B cell (primary cell): Measurements from ENCODE around the gene APOF. TPM values are rescaled to one million over a fixed set of nuclear protein-coding genes. Genes with fewer than 3 reads are reported as not detected.

ENCODE experiments used
- polyA plus RNA-seq: library from polyadenylated mRNA; depleted of rRNA; stranded (reverse); fragments of >200 nt; gene quantifications from 2 replicates; pipeline ENCODE4 v1.2.3, GENCODE V29; 2012
- small RNA-seq: library from RNA; depleted of rRNA; stranded (forward); fragments of <200 nt; gene quantifications from one replicate; pipeline ENCODE3, GENCODE V24; 2012; ENCODE audit warnings: low replicate concordance, low read depth; ENCODE audit not compliant: insufficient read length
- total RNA-seq, 2 donors: library from RNA; stranded (reverse); fragments of 120-200 nt in 1 of 2; gene quantifications; 1 replicate in 1 of 2; 2 replicates in 1 of 2; pipeline versions ENCODE4 v1.2.3 to v1.2.4, GENCODE V29; 2013 to 2022

APOF gene
- total and polyA plus RNA-seq, 2 donors (not counting 1 experiment from before 2014, with no cell fraction given): not detected

Small RNAs within 50 kb of the gene (small RNA-seq; reads per million reads assigned to genes)
- not detected for gene RNU7-40P

Other genes starting within 250 kb of the APOF start
- 4,341 and 4,738 TPM in 2 replicates for gene RPL41, start 246.2 kb downstream of the APOF start, total RNA-seq
- gene RPL41, start 246.2 kb downstream of the APOF start, polyA plus RNA-seq: 8,499 and 10,371 TPM in 2 replicates
- gene ZC3H10, start 244.6 kb downstream of the APOF start, total RNA-seq: 21.7 and 25.5 TPM in 2 replicates
- 3.3 and 4.7 TPM in 2 replicates for gene ZC3H10, start 244.6 kb downstream of the APOF start, polyA plus RNA-seq
- 151 and 154 TPM in 2 replicates for gene ESYT1, start 234.6 kb downstream of the APOF start, total RNA-seq
- gene ESYT1, start 234.6 kb downstream of the APOF start, polyA plus RNA-seq: 132 and 162 TPM in 2 replicates
- gene MYL6B, start 210.3 kb downstream of the APOF start, total RNA-seq: 23.7 and 25.7 TPM in 2 replicates
- gene MYL6B, start 210.3 kb downstream of the APOF start, polyA plus RNA-seq: 18.7 and 27.8 TPM in 2 replicates
- gene MYL6, start 204.5 kb downstream of the APOF start, total RNA-seq: 645 and 675 TPM in 2 replicates
- gene MYL6, start 204.5 kb downstream of the APOF start, polyA plus RNA-seq: 711 and 892 TPM in 2 replicates
- gene SMARCC2, start 173.4 kb downstream of the APOF start, total RNA-seq: 195 and 198 TPM in 2 replicates
- 56.3 and 70.4 TPM in 2 replicates for gene SMARCC2, start 173.4 kb downstream of the APOF start, polyA plus RNA-seq
- gene RNF41, start 140.9 kb downstream of the APOF start, total RNA-seq: 129 and 134 TPM in 2 replicates
- gene RNF41, start 140.9 kb downstream of the APOF start, polyA plus RNA-seq: 107 and 113 TPM in 2 replicates
- gene NABP2, start 138.5 kb downstream of the APOF start, total RNA-seq: 12.4 and 14.9 TPM in 2 replicates
- gene NABP2, start 138.5 kb downstream of the APOF start, polyA plus RNA-seq: 13.1 and 16.1 TPM in 2 replicates
- gene SLC39A5, start 132.8 kb downstream of the APOF start, total RNA-seq: 0.41 and 0.69 TPM in 2 replicates
- gene SLC39A5, start 132.8 kb downstream of the APOF start, polyA plus RNA-seq: 0.92 and 0.97 TPM in 2 replicates
- 46.5 and 54.6 TPM in 2 replicates for gene ANKRD52, start 104.5 kb downstream of the APOF start, total RNA-seq
- gene ANKRD52, start 104.5 kb downstream of the APOF start, polyA plus RNA-seq: 16.3 and 17.9 TPM in 2 replicates
- 73.5 and 76.3 TPM in 2 replicates for gene COQ10A, start 95.9 kb downstream of the APOF start, total RNA-seq
- 73.6 and 84.5 TPM in 2 replicates for gene COQ10A, start 95.9 kb downstream of the APOF start, polyA plus RNA-seq
- gene CS, start 62.5 kb downstream of the APOF start, total RNA-seq: 151 and 154 TPM in 2 replicates
- 114 and 157 TPM in 2 replicates for gene CS, start 62.5 kb downstream of the APOF start, polyA plus RNA-seq
- 89.0 and 91.2 TPM in 2 replicates for gene CNPY2, start 46.9 kb downstream of the APOF start, total RNA-seq
- gene CNPY2, start 46.9 kb downstream of the APOF start, polyA plus RNA-seq: 52.9 and 61.9 TPM in 2 replicates
- 216 and 230 TPM in 2 replicates for gene PAN2, start 28.9 kb downstream of the APOF start, total RNA-seq
- 211 and 266 TPM in 2 replicates for gene PAN2, start 28.9 kb downstream of the APOF start, polyA plus RNA-seq
- gene IL23A, start 24.0 kb downstream of the APOF start, total RNA-seq: 18.5 and 20.5 TPM in 2 replicates
- 24.9 and 32.6 TPM in 2 replicates for gene IL23A, start 24.0 kb downstream of the APOF start, polyA plus RNA-seq
- 298 and 309 TPM in 2 replicates for gene STAT2, start 2.8 kb downstream of the APOF start, total RNA-seq
- gene STAT2, start 2.8 kb downstream of the APOF start, polyA plus RNA-seq: 252 and 261 TPM in 2 replicates
- gene TIMELESS, start 86.6 kb upstream of the APOF start, total RNA-seq: 44.4 and 46.6 TPM in 2 replicates
- 17.2 and 24.3 TPM in 2 replicates for gene TIMELESS, start 86.6 kb upstream of the APOF start, polyA plus RNA-seq
- not detected in 2 replicates for gene MIP, start 91.8 kb upstream of the APOF start, total RNA-seq
- gene MIP, start 91.8 kb upstream of the APOF start, polyA plus RNA-seq: not detected in 2 replicates
- gene SPRYD4, start 105.7 kb upstream of the APOF start, total RNA-seq: 7.4 and 8.0 TPM in 2 replicates
- gene SPRYD4, start 105.7 kb upstream of the APOF start, polyA plus RNA-seq: 3.7 and 4.2 TPM in 2 replicates
- 5.3 and 7.2 TPM in 2 replicates for gene GLS2, start 125.3 kb upstream of the APOF start, total RNA-seq
- gene GLS2, start 125.3 kb upstream of the APOF start, polyA plus RNA-seq: 3.6 and 5.3 TPM in 2 replicates
- 5.0 and 7.6 TPM in 2 replicates for gene RBMS2, start 159.0 kb upstream of the APOF start, total RNA-seq
- gene RBMS2, start 159.0 kb upstream of the APOF start, polyA plus RNA-seq: 0.81 and 1.2 TPM in 2 replicates